Fibroblast of the conjunctiva (primary cell): ENCODE measurements around the gene COLGALT1.

Experiments used
- DNase-seq: peaks from one replicate; pipeline ENCODE4 v3.0.0-alpha.2; 2010; ENCODE audit warnings: low read depth

The COLGALT1 gene

GRCh38 chr19:17624314-17624991 is 69.0 kb downstream of the COLGALT1 start:
- no peak for DNase-seq

GRCh38 chr19:17625043-17625442 is 69.6 kb downstream of the COLGALT1 start:
- no peak for DNase-seq

- no peak for DNase-seq
Measured at GRCh38 chr19:17625980-17626379, 70.5 kb downstream of the COLGALT1 start.

GRCh38 chr19:17626456-17627015 is 71.1 kb downstream of the COLGALT1 start:
- DNase-seq, result no peak

- DNase-seq, result no peak
Measured at GRCh38 chr19:17627161-17627560, 71.7 kb downstream of the COLGALT1 start.

- DNase-seq, result no peak
Measured at GRCh38 chr19:17627921-17628320, 72.5 kb downstream of the COLGALT1 start.

GRCh38 chr19:17629760-17630159 is 74.3 kb downstream of the COLGALT1 start:
- DNase-seq, result no peak

GRCh38 chr19:17632577-17632976 is 77.1 kb downstream of the COLGALT1 start:
- no peak for DNase-seq
